SU-DHL-6 (cell line): ENCODE results near the gene ATP6V1B1.

Experiments used
- CTCF ChIP-seq: fragments of 200-600 bp; sonication (generic); IDR thresholded peaks from one replicate; pipeline ENCODE4 v1.5.1; 2017; ENCODE audit warnings: antibody characterized with exemption, mild to moderate bottlenecking, low read length, moderate library complexity; ENCODE audit not compliant: insufficient read depth, poor library complexity, severe bottlenecking
- EZH2phosphoT487 ChIP-seq: fragments of 200-600 bp; sonication (generic), shearing (Covaris generic); conservative IDR thresholded peaks from 2 replicates; pipeline ENCODE4 v1.6.1; 2018; ENCODE audit warnings: mild to moderate bottlenecking, antibody characterized with exemption, low read length, moderate library complexity, mixed read lengths

GRCh38 chr2:71006955-71007799, 71.5 kb downstream of the ATP6V1B1 start:
- no peak for TF ChIP-seq CTCF
- TF ChIP-seq EZH2phosphoT487: no peak
